Measurements from ENCODE around the gene ASIC2.

DNA sequence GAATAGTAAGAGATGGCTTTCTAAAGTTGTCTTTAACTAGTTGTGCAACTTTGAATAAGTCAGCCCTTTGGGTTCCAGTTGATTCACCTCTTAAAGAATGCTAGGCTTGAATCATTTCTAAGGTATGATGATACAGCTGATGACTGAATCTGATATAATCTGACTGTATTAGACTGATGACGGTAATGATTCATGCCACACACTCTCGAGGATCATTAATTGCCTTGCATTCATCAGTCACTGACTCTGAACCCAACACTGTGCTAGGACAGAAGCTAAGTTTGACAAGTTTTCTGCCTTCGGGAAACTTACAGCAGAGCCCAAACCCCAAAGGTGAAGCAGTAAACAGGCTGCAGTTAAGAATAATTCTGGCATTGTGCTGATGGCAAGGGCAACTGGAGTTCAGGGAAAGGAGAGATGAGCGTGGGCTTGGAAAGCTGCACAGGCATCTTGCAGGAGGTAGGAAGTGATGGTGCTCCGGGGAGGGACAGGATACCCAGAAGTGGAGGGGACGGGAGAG, 25.8 kb downstream of the ASIC2 start:
- TF ChIP-seq EGR1 (IDR thresholded peaks at IDR 0.05; ENCODE audit: low read depth), result no peak
- TF ChIP-seq, protein P1, sequence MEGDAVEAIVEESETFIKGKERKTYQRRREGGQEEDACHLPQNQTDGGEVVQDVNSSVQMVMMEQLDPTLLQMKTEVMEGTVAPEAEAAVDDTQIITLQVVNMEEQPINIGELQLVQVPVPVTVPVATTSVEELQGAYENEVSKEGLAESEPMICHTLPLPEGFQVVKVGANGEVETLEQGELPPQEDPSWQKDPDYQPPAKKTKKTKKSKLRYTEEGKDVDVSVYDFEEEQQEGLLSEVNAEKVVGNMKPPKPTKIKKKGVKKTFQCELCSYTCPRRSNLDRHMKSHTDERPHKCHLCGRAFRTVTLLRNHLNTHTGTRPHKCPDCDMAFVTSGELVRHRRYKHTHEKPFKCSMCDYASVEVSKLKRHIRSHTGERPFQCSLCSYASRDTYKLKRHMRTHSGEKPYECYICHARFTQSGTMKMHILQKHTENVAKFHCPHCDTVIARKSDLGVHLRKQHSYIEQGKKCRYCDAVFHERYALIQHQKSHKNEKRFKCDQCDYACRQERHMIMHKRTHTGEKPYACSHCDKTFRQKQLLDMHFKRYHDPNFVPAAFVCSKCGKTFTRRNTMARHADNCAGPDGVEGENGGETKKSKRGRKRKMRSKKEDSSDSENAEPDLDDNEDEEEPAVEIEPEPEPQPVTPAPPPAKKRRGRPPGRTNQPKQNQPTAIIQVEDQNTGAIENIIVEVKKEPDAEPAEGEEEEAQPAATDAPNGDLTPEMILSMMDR (IDR thresholded peaks at IDR 0.05 in 2 of 3, conservative IDR thresholded peaks at IDR 0.05 in 1 of 3; ENCODE audit: borderline replicate concordance in 1 of 3, insufficient read depth in 1 of 3, low read depth in 2 of 3, low read length in 2 of 3), result no peak
- no peak for TF ChIP-seq YY1 (IDR thresholded peaks at IDR 0.05; ENCODE audit: extremely low read depth, insufficient replicate concordance, low read depth, low read length)
- TF ChIP-seq, protein P2, sequence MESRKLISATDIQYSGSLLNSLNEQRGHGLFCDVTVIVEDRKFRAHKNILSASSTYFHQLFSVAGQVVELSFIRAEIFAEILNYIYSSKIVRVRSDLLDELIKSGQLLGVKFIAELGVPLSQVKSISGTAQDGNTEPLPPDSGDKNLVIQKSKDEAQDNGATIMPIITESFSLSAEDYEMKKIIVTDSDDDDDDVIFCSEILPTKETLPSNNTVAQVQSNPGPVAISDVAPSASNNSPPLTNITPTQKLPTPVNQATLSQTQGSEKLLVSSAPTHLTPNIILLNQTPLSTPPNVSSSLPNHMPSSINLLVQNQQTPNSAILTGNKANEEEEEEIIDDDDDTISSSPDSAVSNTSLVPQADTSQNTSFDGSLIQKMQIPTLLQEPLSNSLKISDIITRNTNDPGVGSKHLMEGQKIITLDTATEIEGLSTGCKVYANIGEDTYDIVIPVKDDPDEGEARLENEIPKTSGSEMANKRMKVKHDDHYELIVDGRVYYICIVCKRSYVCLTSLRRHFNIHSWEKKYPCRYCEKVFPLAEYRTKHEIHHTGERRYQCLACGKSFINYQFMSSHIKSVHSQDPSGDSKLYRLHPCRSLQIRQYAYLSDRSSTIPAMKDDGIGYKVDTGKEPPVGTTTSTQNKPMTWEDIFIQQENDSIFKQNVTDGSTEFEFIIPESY (IDR thresholded peaks at IDR 0.05; ENCODE audit: extremely low read depth, insufficient replicate concordance, low read length), result no peak
- TF ChIP-seq POLR2AphosphoS5 (IDR thresholded peaks at IDR 0.05; ENCODE audit: low read depth, low read length), result no peak
- TF ChIP-seq CEBPB (IDR thresholded peaks at IDR 0.05; ENCODE audit: low read depth), result no peak
- TF ChIP-seq POLR2A (IDR thresholded peaks at IDR 0.05; ENCODE audit: borderline replicate concordance, extremely low read depth, insufficient read depth, insufficient read length), result no peak
- TF ChIP-seq TCF7L2 (IDR thresholded peaks at IDR 0.05; ENCODE audit: borderline replicate concordance, extremely low read depth, insufficient read depth, insufficient read length), result no peak
- TF ChIP-seq, protein P3, sequence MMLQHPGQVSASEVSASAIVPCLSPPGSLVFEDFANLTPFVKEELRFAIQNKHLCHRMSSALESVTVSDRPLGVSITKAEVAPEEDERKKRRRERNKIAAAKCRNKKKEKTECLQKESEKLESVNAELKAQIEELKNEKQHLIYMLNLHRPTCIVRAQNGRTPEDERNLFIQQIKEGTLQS (IDR thresholded peaks at IDR 0.05), result no peak
- TF ChIP-seq EZH2 (IDR thresholded peaks at IDR 0.05), result no peak
